Measurements from ENCODE around the gene PRRC2A.

Gene PRRC2A

DNA sequence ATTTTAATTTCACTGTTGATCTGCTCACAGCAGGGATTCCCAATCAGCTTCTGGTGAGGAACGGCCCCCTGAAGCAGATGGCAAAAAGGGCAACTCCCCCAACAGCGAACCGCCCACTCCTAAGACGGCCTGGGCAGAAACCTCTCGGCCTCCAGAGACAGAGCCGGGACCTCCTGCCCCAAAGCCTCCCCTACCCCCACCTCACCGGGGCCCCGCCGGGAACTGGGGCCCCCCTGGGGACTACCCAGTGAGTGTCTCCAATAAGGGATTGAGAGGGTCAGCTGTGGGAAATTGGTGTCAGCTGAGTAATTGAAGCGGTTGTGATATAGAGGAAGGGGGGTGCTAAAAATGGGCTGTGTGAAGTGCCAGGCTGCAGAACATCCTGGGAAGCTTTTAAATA, 6.4 kb downstream of the PRRC2A start:
- DNase-seq = no peak

DNA sequence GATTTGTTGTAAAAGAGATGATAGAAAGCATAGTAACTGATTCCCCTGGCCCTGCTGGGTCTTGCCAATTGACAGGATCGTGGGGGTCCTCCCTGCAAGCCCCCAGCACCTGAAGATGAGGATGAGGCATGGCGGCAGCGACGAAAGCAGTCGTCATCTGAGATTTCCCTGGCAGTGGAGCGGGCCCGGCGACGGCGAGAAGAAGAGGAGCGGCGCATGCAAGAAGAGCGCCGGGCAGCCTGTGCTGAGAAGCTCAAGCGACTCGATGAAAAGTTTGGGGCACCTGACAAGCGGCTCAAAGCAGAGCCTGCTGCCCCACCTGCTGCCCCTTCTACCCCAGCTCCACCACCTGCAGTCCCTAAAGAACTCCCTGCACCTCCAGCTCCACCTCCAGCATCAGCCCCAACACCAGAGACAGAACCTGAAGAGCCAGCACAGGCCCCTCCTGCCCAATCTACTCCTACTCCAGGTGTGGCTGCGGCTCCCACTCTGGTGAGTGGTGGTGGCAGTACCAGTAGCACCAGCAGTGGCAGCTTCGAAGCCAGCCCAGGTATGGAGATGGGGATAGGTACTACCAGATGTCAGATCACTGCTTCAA, 7.3 kb downstream of the PRRC2A start:
- DNase-seq = no peak

DNA sequence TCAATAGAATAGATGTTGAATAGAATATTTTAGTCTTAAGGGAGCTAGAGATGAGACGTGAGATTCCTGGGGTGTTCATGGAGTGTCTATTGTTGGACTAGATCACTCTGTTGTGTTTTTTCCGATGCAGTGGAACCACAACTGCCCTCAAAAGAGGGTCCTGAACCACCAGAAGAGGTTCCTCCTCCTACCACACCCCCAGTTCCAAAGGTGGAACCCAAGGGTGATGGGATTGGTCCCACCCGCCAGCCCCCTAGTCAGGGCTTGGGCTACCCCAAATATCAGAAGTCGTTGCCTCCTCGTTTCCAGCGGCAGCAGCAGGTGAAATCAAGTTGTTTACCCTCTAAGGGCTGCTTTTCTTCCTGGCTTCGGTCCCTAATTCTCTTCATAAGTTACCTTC, 8.5 kb downstream of the PRRC2A start:
- DNase-seq = no peak

DNA sequence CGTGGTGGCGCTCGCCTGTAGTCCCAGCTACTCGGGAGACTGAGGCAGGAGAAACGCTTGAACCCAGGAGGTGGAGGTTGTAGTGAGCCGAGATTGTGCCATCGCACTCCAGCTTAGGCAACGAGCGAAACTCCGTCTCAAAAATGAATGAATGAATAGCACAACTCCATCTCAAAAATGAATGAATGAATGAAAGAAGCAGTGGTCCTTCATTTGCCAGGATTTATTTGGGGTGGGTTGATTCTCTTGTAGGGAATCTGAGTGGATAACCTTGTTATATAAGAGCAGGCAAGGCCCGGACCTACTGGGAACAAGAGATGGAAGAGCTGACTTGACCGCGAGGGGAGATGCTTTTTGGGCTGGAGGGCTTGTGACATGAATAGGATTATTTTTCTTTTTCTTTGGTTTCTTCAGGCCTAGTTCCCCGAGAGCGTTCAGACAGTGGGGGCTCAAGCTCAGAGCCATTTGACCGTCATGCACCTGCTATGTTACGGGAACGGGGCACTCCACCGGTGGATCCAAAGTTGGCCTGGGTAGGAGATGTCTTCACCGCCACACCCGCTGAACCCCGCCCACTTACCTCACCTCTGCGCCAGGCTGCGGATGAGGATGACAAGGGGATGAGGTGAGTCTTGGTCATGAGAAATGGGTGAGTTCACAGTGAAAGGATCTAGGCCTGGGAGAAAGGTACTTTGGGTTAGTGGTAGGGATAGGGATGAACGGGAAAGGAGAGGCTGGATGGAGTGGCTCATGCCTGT, 9.8 kb downstream of the PRRC2A start:
- no peak for DNase-seq

DNA sequence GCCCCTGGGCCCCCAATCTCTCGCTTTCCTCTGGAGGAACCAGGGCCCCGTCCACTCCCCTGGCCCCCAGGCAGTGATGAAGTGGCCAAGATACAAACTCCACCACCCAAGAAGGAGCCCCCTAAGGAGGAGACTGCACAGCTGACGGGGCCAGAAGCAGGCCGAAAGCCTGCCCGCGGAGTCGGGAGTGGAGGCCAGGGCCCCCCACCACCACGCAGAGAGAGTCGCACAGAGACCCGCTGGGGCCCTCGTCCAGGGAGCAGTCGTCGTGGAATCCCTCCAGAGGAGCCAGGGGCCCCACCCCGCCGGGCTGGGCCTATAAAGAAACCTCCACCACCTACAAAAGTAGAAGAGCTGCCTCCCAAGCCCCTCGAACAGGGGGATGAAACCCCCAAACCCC, 10.7 kb downstream of the PRRC2A start:
- DNase-seq = no peak

DNA sequence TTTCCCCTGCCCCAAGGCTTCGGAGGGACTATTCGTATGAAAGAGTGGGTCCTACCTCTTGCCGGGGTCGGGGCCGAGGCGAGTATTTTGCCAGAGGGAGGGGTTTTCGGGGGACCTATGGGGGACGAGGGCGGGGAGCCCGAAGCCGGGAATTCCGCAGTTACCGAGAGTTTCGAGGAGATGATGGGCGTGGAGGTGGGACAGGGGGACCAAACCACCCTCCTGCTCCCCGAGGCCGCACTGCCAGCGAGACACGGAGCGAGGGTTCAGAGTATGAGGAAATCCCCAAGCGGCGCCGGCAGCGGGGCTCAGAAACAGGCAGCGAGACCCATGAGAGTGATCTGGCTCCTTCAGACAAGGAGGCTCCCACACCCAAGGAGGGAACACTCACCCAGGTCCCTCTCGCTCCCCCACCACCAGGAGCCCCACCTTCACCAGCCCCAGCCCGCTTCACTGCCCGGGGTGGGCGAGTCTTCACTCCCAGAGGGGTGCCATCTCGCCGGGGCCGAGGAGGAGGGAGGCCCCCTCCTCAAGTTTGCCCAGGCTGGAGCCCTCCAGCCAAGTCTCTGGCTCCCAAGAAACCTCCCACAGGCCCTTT, 11.3 kb downstream of the PRRC2A start:
- DNase-seq = no peak

DNA sequence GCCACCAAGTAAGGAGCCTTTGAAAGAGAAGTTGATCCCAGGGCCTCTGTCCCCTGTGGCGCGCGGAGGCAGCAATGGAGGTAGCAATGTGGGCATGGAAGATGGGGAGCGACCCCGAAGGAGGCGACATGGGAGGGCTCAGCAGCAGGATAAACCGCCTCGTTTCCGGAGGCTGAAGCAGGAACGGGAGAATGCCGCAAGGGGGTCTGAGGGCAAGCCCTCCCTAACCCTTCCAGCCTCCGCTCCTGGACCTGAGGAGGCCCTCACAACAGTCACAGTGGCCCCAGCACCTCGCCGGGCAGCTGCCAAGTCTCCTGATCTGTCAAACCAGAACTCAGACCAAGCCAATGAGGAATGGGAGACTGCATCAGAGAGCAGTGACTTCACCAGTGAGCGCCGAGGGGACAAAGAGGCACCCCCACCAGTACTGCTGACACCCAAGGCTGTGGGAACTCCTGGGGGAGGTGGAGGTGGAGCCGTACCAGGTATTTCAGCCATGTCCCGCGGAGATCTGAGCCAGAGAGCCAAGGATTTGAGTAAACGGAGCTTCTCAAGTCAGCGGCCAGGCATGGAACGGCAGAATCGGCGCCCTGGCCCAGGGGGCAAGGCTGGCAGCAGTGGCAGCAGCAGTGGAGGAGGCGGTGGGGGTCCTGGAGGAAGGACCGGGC, 11.9 kb downstream of the PRRC2A start:
- no peak for DNase-seq

DNA sequence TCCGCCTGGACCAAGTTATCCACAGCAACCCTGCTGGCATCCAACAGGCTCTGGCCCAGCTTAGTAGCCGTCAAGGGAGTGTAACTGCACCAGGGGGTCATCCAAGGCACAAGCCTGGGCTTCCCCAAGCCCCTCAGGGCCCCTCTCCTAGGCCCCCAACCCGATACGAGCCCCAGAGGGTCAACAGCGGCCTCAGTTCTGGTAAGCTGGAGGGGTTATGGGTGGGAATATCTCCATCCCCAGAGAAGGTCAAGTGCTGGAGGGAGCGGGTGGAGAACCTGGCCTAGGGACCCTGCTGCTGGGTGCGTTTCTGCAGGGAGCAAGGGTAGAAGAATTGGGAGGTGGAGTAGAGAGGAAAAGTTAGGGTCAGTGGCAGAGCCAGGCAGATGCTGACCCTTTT, 12.9 kb downstream of the PRRC2A start:
- no peak for DNase-seq

DNA sequence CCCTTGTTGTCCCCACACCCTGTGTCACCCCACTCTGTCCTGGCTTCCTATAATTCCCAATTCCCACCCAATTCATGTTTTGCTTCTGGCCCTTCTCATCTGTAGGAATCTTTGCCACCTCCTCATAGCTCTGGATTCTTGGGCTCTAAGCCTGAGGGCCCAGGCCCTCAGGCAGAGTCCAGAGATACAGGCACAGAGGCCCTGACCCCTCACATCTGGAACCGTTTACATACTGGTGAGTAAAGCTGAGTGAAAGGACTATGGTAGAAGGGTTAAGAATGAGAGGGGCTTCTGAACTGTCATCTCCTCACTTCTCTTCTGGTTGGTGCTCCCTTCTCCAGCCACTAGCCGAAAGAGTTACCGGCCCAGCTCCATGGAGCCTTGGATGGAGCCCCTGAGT, 13.6 kb downstream of the PRRC2A start:
- no peak for DNase-seq

DNA sequence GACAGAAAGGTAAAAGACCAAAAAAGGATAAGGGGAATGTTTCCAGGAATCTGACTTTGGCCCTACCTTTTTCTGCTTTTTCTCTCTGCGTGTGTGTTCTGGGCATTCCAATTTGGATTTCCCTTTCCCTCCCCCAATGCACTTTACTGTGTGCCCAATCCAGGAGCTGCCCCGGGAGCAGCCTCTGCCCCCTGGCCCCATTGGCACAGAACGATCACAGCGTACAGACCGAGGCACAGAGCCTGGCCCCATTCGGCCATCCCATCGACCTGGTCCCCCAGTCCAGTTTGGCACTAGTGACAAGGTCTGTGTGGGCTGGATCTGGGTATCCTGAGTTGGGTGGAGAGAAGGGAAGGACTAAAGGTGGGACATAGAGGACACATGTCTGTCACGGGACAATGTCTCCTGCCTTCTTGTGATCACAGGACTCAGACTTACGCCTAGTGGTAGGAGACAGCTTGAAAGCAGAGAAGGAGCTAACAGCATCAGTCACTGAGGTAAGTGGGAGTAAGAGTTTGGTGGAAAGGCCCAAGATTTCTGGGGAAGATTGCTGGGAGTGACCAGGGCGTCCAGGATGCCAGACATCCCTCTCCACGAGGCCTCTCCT, 14.6 kb downstream of the PRRC2A start:
- DNase-seq = no peak

DNA sequence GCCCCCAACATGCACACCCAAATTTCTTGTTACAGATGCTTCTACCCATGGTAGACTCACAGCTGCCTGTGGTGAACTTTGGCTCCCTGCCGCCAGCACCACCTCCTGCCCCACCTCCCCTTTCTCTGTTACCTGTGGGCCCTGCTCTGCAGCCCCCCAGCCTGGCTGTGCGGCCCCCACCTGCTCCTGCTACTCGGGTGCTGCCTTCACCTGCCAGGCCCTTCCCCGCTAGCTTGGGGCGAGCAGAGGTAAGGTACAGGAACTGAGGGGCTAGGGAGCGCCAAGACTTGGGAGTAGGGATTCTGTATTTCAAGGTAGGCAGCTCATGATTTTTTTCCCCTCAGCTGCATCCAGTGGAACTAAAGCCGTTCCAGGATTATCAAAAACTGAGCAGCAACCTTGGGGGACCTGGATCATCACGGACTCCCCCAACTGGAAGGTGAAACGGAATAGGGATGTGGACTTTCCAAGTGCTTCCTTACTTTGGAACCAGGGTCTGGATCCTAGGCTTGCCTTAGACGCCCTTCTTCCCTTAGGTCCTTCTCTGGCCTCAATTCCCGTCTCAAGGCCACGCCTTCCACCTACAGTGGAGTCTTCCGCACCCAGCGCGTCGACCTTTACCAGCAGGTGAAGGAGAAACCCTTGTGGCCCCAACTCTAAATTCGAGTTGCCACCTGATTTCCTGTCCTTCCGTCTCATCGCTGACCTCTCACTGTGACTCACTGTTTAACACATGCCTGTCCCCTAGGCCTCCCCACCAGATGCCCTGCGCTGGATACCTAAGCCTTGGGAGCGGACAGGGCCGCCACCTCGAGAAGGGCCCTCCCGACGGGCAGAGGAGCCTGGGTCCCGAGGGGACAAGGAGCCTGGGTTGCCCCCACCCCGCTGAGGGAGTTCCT, 16.4 kb downstream of the PRRC2A start:
- DNase-seq = no peak

DNA sequence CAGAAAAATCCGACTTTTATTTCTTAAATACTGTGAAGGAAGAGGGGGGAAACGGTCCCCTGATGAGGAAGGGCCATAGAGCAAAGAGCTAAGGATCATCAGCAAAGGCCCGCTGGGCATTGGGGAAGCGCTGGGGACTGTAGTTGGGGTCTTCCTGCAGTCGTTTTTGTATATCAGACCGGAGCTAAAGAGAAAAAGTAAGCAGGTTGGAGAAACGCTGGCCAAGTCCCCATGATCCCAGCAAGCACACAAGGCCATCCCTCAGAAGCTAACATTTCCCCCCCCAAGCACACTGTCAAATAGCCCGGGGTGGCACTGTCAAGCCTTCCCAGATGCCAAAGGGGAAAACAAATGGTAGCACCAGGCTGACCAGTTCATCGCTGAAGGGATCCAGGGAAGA, 18.5 kb downstream of the PRRC2A start:
- no peak for DNase-seq

DNA sequence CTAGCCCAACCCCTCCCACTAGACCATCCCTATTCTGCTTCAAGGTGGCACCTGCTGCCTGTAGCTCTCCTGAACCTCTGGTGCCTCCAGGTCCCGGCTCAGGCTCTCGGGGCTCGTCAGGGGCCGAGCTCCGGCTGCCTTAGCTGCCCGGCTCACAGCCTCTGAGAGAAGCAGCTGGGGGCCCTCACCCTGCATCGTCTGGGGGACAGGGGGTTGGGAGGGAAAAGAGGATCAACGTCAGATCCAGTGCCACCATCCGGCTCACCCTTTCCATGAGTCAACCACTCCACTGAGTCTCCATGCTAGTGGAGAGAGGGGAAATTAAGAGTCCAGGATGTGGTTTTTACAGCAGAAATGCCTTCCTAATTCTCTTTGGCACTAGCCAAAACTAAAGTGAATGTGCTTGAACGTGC, 18.9 kb downstream of the PRRC2A start:
- DNase-seq = peak; percentile 49

DNA sequence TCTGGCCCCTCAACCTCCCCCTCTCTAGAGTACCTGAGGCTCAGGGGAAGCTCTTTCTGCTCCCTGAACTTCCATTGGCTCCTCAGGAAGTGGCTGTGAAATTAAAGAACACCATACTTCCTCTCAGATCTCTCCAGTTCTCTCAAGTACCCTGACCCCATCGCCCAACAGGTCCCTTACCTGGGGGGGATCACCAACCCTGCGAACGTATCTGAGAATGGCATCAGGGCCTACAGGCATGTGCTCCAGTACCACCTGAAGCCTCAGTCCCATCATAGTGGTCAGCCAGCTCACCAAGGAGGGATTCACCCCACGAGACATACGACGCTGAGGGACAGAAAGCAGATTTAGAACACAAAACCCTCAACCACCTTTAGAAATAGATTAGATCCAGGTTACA, 20.1 kb downstream of the PRRC2A start:
- no peak for DNase-seq

DNA sequence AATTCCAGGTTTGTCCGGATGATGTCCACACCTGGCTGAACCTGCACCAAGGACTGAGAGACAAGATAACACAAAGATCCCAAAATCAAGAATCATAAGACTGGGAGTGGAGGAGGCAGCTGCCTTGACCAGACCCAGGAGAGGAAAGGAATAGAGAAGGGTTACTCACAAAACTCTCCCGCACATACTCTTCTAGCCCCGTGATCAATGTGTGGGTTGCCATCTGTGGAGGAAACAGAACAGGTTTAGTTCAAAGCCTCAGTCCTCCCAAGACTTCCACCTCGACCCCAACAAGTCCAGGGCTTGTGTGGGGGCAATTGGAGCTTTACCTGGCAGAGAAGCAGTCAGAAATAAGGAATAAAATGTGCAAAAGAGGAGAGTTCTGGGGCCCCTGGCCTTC, 20.9 kb downstream of the PRRC2A start:
- DNase-seq = no peak

DNA sequence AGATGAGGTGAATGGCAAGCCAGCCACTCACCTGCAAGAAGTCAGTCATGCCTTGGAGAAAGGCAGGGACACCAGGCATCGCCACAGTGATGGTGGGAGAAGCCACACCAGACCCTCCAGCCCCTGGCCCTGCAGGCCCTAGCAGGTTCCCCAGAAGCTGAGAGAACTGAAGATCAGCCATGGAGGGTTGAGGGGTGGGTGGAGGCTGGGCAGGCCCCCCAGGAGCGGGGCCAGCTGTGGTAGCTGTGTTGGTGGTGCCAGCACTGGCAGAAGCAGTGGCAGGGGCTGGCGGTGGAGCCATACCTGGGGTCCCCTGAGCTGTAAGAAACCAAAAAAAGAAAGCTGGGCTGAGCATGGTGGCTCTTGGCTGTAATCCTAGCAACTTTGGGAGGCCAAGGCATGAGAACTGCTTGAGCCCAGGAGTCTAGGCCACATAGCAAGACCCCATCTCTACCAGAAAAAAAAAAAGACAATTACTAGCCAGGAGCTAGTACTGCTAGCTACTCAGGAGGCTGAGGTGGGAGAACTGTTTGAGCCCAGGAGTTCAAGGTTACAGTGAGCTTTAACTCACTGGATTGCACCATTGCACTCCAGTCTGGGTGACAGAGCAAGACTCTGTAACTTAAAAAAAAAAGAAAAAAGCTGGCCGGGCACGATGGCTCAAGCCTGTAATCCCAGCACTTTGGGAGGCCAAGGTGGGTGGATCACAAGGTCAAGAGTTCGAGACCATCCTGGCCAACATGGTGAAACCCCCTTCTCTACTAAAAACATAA, 22.5 kb downstream of the PRRC2A start:
- no peak for DNase-seq

DNA sequence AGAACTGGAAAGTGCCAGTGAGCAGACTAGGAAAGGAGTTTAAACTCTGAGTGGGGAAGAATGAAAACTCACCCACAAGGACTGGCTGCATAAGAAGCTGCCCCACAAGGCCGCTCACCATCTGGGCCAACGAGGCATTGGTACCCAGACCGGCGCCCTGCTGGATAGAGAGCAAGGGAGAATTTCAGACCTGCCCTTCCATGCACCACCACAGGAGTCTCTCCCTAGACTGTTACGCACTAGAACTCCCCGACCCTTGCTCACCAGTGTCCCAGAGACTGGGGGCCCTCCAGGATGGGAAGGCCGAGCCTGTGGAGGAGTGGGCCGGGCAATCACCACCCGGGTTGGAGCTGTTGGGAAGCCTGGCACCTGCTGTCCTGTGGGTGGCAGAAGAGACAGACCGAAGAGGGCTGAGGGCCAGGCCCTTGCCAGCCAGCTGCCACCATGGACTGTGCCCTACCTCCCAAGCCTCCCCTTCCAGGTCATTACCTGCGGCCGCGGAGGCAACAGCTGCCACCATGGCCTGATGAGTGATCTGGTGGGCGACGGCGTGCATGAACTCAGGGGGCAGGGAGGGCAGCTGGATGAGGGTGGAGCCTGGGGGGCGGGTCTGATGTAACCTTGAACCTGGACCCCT, 23.4 kb downstream of the PRRC2A start:
- DNase-seq = no peak

DNA sequence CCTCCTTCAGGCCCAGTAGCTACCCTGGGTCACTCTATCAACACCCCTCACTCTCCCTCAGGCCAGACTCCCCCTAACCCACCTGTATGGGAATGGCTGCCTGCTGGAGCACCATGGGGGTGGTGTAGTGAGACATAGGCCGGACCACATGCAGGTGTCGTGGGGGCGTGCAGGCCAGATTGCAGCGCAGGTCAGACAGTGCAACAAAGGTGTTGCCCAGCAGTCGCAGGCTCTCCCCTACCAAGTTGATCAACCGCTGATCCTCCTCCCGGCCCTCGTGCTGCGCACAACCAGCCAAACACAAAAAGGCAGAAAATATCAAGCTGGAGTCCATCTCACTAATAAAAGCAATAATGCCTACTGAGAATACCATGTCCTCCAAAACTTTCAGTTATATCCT, 24.8 kb downstream of the PRRC2A start:
- no peak for DNase-seq

DNA sequence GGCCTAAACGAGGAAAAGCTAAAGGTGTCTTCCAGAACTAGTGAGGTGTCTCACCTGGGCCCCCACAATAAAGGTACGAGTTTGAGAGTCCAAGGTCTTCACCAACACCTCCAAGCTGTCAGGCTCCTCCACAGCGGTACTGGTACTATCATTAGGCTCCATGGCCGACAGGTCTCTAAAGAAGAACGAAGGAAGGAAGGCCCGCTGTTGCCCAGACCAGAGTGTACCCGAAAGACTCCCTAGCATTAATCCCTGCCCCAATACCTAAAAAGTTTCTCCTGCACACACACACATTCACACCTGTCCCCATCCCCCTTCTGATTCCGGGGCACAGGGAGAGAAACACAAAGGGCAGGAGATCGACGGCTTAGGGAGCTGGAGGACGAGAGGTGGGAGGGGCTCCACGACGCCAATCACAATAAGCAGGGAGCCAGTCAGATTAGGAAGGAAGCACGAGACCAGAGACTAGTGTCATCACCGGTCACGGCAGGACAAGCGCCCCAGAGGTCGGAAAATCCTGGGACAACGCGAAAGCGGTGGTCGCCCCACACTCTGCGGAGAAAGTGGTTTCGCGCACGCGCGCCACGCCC, 31.2 kb downstream of the PRRC2A start:
- DNase-seq = no peak

DNA sequence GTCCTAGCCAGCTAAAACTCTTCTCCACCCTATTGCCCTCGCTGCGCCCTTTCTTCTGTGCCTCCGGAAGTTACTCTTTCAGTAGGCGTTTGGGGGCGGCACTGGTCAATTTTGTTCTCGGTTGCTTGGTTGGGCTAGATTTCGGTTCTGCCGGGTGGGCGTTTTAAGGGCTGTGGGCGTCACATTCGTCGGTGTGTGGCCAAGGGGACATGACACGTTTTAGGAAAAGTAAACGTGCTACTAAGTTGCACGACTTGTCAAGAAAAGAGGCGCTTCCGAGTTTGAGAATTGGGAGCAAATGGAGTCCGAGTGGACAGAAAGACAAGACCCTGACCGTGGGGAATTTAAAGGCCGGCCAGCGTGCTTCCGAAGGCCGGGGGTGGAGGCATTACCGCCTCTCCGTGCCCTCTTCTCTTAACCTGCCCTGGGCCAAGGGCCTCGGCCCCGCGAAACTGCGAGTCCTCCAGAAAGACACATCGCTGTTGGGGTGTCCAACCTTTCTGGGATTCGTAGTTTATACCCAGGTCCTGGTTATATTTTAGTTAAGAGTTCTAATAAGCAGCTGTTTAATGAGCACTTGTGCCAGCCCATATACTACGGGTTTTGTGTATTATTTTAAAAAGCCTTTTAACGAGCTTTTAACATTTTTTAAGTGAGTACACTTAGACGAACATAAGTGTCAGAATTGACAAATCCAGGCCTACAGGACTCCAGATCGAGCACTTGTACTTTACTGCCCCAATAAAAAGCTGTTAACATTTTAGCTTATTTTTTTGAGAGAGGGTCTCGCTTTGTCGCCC, 32.6 kb downstream of the PRRC2A start:
- DNase-seq = peak; percentile 89

All from activated CD4-positive, alpha-beta T cell treated with anti-CD3 and anti-CD28 coated beads for 48 hours (primary cell).